ENCODE results near the gene IPP.

GRCh38 chr1:45668526-45668925, 81.9 kb downstream of the IPP start:
- no peak for TF ChIP-seq CTCF (IDR thresholded peaks at IDR 0.05)
- TF ChIP-seq POLR2A (IDR thresholded peaks at IDR 0.05): no peak
